Measurements from ENCODE around the gene SOCS6.

- TF ChIP-seq, protein P1, sequence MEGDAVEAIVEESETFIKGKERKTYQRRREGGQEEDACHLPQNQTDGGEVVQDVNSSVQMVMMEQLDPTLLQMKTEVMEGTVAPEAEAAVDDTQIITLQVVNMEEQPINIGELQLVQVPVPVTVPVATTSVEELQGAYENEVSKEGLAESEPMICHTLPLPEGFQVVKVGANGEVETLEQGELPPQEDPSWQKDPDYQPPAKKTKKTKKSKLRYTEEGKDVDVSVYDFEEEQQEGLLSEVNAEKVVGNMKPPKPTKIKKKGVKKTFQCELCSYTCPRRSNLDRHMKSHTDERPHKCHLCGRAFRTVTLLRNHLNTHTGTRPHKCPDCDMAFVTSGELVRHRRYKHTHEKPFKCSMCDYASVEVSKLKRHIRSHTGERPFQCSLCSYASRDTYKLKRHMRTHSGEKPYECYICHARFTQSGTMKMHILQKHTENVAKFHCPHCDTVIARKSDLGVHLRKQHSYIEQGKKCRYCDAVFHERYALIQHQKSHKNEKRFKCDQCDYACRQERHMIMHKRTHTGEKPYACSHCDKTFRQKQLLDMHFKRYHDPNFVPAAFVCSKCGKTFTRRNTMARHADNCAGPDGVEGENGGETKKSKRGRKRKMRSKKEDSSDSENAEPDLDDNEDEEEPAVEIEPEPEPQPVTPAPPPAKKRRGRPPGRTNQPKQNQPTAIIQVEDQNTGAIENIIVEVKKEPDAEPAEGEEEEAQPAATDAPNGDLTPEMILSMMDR (IDR thresholded peaks at IDR 0.05), result no peak
- no peak for TF ChIP-seq POLR2AphosphoS5 (IDR thresholded peaks at IDR 0.05)
These were observed 84.2 kb downstream of the SOCS6 start for GRCh38 chr18:70373042-70373519.

Data from breast epithelium (tissue), 3 donors.